ENCODE results near the gene SPAG17.

SPAG17 gene

DNA sequence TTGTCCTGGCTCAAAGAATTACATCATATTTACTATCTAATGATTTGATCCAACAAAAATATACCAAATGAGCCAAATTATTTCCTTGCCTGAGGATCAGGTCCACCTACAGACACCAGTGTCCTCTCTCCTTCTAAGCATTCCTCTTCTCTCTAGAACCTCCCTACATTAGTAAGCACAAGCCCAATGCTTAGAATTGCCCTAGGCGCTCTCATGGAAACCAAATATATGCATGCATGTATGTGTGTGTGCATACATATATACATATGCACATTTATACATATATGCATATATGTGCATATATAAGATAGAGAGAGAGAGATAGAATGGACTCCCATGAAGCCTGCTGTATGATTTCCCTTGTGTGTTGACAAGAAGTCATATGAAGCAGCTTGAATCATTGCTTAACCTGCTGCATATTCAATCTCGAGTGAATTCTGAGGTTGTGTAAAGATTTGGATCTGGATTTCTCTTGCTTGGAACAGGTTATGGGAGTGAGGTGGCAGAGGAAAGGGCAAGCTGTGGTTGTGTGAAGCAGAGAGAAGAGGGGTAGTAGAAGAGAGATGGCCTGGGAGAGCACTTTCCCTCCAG, 66.1 kb downstream of the SPAG17 start:
- Histone ChIP-seq H3K4me1 (ENCODE audit: insufficient read depth, low read length) (0 out of 2 replicates have a peak, but pooled peaks cover 2% of the 10 kb centered on the region), H3K27ac (ENCODE audit: low read depth, low read length) (no peak overlapping the region), H3K4me3 (ENCODE audit: low read length) (no peak overlapping the region), H3K9me3 (ENCODE audit: insufficient read depth, low read depth, low read length) (no peaks in the 10 kb centered on the region), H3K36me3 (ENCODE audit: insufficient read depth, low read length) (no peaks in the 10 kb centered on the region), H3K27me3 (ENCODE audit: insufficient read depth, low read length) (no peaks in the 10 kb centered on the region), H3K9ac (ENCODE audit: low read depth, low read length) (no peak overlapping the region)
- 82% methylated on average over 1 of the region's 2 CpGs for WGBS

DNA sequence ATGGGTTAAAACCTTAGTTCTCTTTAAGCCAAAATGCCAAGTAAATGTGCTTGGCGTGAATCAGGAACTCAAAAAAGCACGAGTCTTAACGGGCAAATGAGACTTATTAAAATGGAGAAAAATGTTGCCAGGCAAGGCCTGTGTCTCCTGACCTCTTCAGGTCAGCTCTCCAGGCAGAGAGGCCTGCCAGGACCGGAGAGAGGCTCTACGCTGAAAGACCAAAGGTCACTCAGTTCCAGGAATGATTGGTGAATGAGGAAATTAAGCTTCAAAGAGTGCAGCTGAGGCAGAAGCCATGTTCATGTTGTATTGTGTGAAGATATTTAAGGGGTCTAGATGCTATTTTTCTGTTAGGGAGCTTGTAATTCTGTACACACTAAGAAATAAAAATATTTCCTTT, 66.6 kb downstream of the SPAG17 start:
- no peak overlapping the region for H3K9ac ChIP-seq (ENCODE audit: low read depth, low read length)
- no peaks in the 10 kb centered on the region for H3K9me3 ChIP-seq (ENCODE audit: insufficient read depth, low read depth, low read length)
- no peak overlapping the region for H3K4me3 ChIP-seq (ENCODE audit: low read length)
- peaks cover 4% of the 10 kb centered on the region for H3K4me1 ChIP-seq (ENCODE audit: insufficient read depth, low read length)
- WGBS: 88% methylated on average over 5 of the region's 5 CpGs
- H3K36me3 ChIP-seq (ENCODE audit: insufficient read depth, low read length): no peaks in the 10 kb centered on the region
- H3K27me3 ChIP-seq (ENCODE audit: insufficient read depth, low read length): no peaks in the 10 kb centered on the region
- no peak overlapping the region for H3K27ac ChIP-seq (ENCODE audit: low read depth, low read length)

DNA sequence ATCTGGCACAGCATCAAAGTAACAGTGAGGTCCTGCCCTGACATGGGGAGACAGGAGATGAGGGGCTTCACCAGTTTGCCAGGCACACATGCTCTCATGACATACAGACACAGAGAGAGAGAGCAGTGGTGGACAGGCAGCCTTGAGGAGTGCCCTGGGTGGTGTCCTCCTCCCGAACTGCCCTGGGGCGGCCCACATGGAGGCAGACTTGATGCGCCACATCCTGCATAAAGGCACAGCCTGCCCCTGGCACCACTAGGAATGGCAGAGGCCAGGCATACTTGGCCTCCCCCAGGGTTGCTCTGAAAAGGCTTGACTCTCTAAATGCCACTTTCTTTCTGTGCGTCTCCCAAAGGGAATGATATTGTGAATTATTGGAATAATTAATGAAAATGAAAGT, 67.5 kb downstream of the SPAG17 start:
- Histone ChIP-seq H3K9ac (ENCODE audit: low read depth, low read length) (no peak overlapping the region), H3K27ac (ENCODE audit: low read depth, low read length) (no peak overlapping the region), H3K36me3 (ENCODE audit: insufficient read depth, low read length) (no peaks in the 10 kb centered on the region), H3K4me3 (ENCODE audit: low read length) (no peak overlapping the region), H3K4me1 (ENCODE audit: insufficient read depth, low read length) (peaks cover 8% of the 10 kb centered on the region), H3K27me3 (ENCODE audit: insufficient read depth, low read length) (no peaks in the 10 kb centered on the region), H3K9me3 (ENCODE audit: insufficient read depth, low read depth, low read length) (no peaks in the 10 kb centered on the region)
- WGBS: 92% methylated on average over 4 of the region's 4 CpGs

DNA sequence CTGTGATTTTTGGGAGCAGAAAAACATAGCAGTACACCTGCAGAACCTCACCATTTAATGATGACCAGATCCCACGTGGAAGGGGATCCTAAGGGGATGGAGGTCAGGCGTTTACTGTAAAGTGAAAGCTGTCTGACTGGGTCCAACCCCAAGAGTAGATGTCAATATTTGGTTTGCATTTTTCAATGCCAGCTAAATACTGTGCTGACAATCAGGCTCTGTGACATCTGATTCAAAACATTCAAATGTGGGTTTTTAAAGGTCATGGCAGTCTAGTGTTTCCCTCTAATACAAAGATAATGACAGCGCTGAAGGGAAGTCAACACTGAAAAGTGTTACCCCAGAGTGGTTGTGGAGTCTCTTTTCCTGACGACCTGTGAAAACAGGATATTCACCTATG, 68.1 kb downstream of the SPAG17 start:
- no peak overlapping the region for H3K9ac ChIP-seq (ENCODE audit: low read depth, low read length)
- H3K27me3 ChIP-seq (ENCODE audit: insufficient read depth, low read length): no peaks in the 10 kb centered on the region
- H3K36me3 ChIP-seq (ENCODE audit: insufficient read depth, low read length): no peaks in the 10 kb centered on the region
- no peak overlapping the region for H3K27ac ChIP-seq (ENCODE audit: low read depth, low read length)
- WGBS: 85% methylated on average over 4 of the region's 4 CpGs
- no peak overlapping the region for H3K4me3 ChIP-seq (ENCODE audit: low read length)
- H3K9me3 ChIP-seq (ENCODE audit: insufficient read depth, low read depth, low read length): no peaks in the 10 kb centered on the region
- H3K4me1 ChIP-seq (ENCODE audit: insufficient read depth, low read length): peaks cover 8% of the 10 kb centered on the region

DNA sequence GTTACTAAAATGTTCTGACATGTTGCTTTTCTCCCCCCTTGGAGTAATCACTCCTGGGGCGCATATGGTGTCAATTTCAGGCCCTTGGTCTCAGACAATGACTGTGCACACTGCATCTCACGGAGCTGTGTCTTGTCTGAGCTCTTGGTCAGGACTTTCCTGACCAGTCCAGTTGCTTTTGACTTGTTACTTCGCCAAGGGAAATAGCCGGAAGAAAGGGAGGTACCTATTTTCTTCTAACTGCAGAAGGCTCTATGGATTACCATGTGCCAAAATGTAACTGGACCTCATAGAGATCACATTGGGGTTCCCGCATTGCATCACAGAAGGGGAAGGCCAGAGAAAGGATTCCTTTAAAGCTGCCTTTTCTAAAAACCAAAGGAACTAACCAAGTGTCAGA, 68.6 kb downstream of the SPAG17 start:
- Histone ChIP-seq H3K9me3 (ENCODE audit: insufficient read depth, low read depth, low read length) (no peaks in the 10 kb centered on the region), H3K27me3 (ENCODE audit: insufficient read depth, low read length) (no peaks in the 10 kb centered on the region), H3K36me3 (ENCODE audit: insufficient read depth, low read length) (no peaks in the 10 kb centered on the region), H3K4me1 (ENCODE audit: insufficient read depth, low read length) (peaks cover 8% of the 10 kb centered on the region), H3K27ac (ENCODE audit: low read depth, low read length) (no peak overlapping the region), H3K4me3 (ENCODE audit: low read length) (no peak overlapping the region), H3K9ac (ENCODE audit: low read depth, low read length) (no peak overlapping the region)
- WGBS: 92% methylated on average over 5 of the region's 5 CpGs

DNA sequence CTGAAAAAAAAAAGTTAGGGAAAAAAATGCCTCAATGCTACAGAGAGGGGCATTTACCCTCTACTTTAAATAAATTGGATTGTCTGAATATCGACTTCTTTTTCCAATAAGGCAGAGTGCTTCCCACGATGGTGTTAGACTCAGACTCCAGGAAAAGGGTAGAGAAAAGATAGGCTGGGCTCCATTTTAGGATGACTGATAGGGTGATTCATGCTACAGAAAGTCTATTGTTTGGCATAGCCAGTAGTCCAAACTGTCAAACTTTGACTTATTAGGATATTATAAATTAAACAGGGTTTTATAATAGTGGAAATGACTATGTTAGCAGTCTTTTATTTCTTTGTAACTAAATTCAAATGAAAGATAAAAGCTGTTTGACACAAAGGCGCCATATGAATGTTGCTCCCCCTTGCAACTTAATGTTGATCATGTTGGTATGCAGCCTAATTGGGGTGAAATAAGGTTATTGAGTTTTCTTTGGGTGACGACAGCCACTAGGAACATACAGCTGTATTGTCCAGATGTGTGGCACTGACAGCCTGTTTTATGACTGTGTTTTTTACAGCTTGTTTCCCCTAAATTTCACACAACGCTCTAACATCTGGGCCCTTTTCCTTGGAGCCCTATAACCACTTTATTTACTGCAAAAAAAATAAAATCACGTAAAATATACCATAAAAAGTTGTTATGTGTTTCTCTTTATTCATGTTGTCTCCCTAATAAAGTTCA, 69.3 kb downstream of the SPAG17 start:
- no peaks in the 10 kb centered on the region for H3K27me3 ChIP-seq (ENCODE audit: insufficient read depth, low read length)
- H3K9ac ChIP-seq (ENCODE audit: low read depth, low read length): no peak overlapping the region
- H3K27ac ChIP-seq (ENCODE audit: low read depth, low read length): no peak overlapping the region
- no peaks in the 10 kb centered on the region for H3K36me3 ChIP-seq (ENCODE audit: insufficient read depth, low read length)
- no peaks in the 10 kb centered on the region for H3K9me3 ChIP-seq (ENCODE audit: insufficient read depth, low read depth, low read length)
- WGBS: 92% methylated on average over 5 of the region's 6 CpGs
- no peak overlapping the region for H3K4me3 ChIP-seq (ENCODE audit: low read length)
- H3K4me1 ChIP-seq (ENCODE audit: insufficient read depth, low read length): peaks cover 6% of the 10 kb centered on the region

DNA sequence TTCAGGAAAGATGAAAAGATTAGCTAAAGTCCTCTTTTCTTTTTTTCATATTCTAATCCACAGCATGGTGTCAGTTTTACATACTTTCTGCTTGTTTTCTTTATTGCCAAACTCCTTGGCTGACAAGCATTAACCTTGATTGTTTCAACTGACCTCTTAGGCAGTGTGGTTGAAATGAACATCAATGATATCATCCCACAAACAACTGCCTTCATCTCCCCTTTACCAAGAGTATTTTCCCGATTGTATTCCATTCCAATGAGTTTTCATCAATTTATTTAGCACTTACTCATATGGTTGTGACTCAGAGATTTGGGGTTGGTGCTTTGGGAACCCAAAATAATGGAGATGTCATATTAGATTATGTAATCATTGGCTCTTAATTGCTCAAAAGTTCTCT, 71.8 kb downstream of the SPAG17 start:
- Histone ChIP-seq H3K4me1 (ENCODE audit: insufficient read depth, low read length) (peaks cover 6% of the 10 kb centered on the region), H3K36me3 (ENCODE audit: insufficient read depth, low read length) (no peaks in the 10 kb centered on the region), H3K27me3 (ENCODE audit: insufficient read depth, low read length) (no peaks in the 10 kb centered on the region), H3K9me3 (ENCODE audit: insufficient read depth, low read depth, low read length) (no peaks in the 10 kb centered on the region), H3K9ac (ENCODE audit: low read depth, low read length) (no peak overlapping the region), H3K4me3 (ENCODE audit: low read length) (no peak overlapping the region), H3K27ac (ENCODE audit: low read depth, low read length) (no peak overlapping the region)
- WGBS: 50% methylated on average over 1 of the region's 1 CpG

DNA sequence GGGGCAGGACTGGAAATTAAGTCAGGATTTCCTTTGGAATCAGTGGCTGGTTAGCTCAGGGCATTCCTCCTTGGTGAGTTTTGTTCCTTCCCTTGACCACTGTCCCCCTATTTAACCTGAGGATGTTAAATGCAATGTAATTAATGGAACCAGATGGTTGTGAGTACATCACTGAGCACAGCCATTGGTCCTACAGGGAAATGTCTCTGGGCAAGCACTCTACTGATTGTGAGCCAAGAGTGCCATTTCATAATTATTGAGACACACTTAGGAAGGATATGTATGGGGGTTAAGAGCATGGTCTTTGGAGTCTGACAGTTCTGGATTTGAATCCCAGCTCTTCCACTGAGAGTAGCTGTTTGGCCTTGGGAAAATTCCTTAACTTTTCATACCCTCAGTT, 74.4 kb downstream of the SPAG17 start:
- Histone ChIP-seq H3K27ac (ENCODE audit: low read depth, low read length) (no peak overlapping the region), H3K27me3 (ENCODE audit: insufficient read depth, low read length) (no peaks in the 10 kb centered on the region), H3K4me1 (ENCODE audit: insufficient read depth, low read length) (peaks cover 6% of the 10 kb centered on the region), H3K9me3 (ENCODE audit: insufficient read depth, low read depth, low read length) (no peaks in the 10 kb centered on the region), H3K9ac (ENCODE audit: low read depth, low read length) (no peak overlapping the region), H3K4me3 (ENCODE audit: low read length) (no peak overlapping the region), H3K36me3 (ENCODE audit: insufficient read depth, low read length) (no peaks in the 10 kb centered on the region)

DNA sequence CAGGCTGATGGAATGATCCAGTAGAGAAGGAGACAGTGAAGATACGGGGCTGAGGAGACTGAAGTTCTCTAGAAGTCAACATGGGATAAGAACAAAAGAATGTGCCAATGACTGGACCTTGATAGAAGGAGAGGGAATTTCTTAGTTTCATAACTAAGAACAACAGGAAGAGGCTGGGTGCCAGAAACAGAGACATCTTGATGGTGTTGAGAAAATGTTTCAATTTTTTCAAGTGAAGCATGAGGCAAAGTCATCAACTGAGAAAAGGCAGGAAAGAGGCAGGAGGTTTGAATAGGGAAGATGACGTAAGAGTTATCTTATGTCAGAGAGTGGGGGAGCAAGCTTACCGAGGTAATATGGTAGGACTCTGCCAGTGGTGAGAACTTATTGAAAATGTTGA, 80.1 kb downstream of the SPAG17 start:
- Histone ChIP-seq H3K27ac (ENCODE audit: low read depth, low read length) (no peak overlapping the region), H3K4me3 (ENCODE audit: low read length) (no peak overlapping the region), H3K9ac (ENCODE audit: low read depth, low read length) (no peak overlapping the region), H3K9me3 (ENCODE audit: insufficient read depth, low read depth, low read length) (no peaks in the 10 kb centered on the region), H3K27me3 (ENCODE audit: insufficient read depth, low read length) (no peaks in the 10 kb centered on the region), H3K4me1 (ENCODE audit: insufficient read depth, low read length) (no peaks in the 10 kb centered on the region), H3K36me3 (ENCODE audit: insufficient read depth, low read length) (no peaks in the 10 kb centered on the region)
- 95% methylated on average over 3 of the region's 3 CpGs for WGBS

DNA sequence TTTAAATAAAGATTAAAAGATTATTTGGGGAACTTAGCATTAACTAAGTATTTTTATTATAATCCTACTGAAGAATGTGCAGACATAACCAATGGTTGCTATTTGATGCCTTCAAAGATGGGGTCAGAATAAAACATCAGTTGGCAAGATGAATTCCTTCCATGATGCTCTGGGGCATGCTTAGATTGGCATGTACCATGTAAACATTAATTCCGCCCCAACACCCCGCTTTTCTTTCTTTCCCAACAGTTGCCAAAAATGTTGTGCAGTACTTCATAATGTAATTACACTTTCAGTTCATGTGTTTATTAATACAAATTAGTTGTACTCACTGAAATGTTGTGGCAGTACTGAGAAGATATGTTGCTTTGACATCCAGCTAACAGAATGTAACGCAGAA, 82.6 kb downstream of the SPAG17 start:
- no peaks in the 10 kb centered on the region for H3K9me3 ChIP-seq (ENCODE audit: insufficient read depth, low read depth, low read length)
- H3K27ac ChIP-seq (ENCODE audit: low read depth, low read length): no peak overlapping the region
- WGBS: 100% methylated on average over 3 of the region's 3 CpGs
- no peaks in the 10 kb centered on the region for H3K4me1 ChIP-seq (ENCODE audit: insufficient read depth, low read length)
- H3K27me3 ChIP-seq (ENCODE audit: insufficient read depth, low read length): no peaks in the 10 kb centered on the region
- no peaks in the 10 kb centered on the region for H3K36me3 ChIP-seq (ENCODE audit: insufficient read depth, low read length)
- H3K4me3 ChIP-seq (ENCODE audit: low read length): no peak overlapping the region
- H3K9ac ChIP-seq (ENCODE audit: low read depth, low read length): no peak overlapping the region

DNA sequence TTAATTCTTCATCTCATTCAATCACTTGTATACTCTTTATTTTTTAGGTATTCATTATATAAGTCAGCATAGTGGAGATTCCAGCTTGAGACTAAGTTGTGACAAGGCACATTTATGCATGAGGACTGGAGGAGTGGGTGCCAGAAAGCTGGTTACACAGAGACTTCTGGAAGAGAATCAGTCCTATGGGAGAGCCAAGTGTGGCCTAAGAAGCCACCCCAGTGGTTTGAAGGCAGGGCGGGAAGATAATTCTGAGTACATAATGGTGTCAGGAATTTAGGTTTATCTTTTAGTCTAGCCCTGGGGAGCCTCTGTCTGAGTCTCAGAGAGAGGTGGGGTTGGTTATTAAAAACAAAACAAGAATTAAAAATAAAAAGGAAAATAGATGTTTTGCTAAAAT, 83.0 kb downstream of the SPAG17 start:
- H3K4me1 ChIP-seq (ENCODE audit: insufficient read depth, low read length): no peaks in the 10 kb centered on the region
- no peak overlapping the region for H3K9ac ChIP-seq (ENCODE audit: low read depth, low read length)
- no peak overlapping the region for H3K27ac ChIP-seq (ENCODE audit: low read depth, low read length)

DNA sequence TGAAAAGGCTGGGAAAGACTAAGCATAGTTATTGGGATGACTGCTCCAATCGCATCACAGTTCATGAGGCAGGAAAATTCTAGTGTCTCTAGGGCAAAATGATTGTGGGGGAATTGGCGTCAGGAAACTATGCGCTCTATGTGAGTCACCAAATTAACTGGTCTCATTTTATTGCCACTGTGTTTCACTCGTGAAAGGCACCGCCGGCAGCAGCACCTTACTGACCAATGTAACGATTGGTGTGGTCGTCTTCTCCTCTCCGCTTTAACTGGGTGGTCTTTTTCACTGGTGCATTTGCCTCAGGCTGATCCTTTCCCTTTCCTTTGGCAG, 83.5 kb downstream of the SPAG17 start:
- H3K27me3 ChIP-seq (ENCODE audit: insufficient read depth, low read length): no peaks in the 10 kb centered on the region
- H3K9me3 ChIP-seq (ENCODE audit: insufficient read depth, low read depth, low read length): no peaks in the 10 kb centered on the region
- no peak overlapping the region for H3K27ac ChIP-seq (ENCODE audit: low read depth, low read length)
- no peak overlapping the region for H3K9ac ChIP-seq (ENCODE audit: low read depth, low read length)
- WGBS: 90% methylated on average over 9 of the region's 9 CpGs
- no peaks in the 10 kb centered on the region for H3K4me1 ChIP-seq (ENCODE audit: insufficient read depth, low read length)
- no peaks in the 10 kb centered on the region for H3K36me3 ChIP-seq (ENCODE audit: insufficient read depth, low read length)
- H3K4me3 ChIP-seq (ENCODE audit: low read length): no peak overlapping the region

More for the DNA sequence above, 83.0 kb downstream of the SPAG17 start:
- no peaks in the 10 kb centered on the region for H3K27me3 ChIP-seq (ENCODE audit: insufficient read depth, low read length)
- H3K9me3 ChIP-seq (ENCODE audit: insufficient read depth, low read depth, low read length): no peaks in the 10 kb centered on the region
- H3K36me3 ChIP-seq (ENCODE audit: insufficient read depth, low read length): no peaks in the 10 kb centered on the region
- H3K4me3 ChIP-seq (ENCODE audit: low read length): no peak overlapping the region
- WGBS: 96% methylated on average over 1 of the region's 1 CpG

All from HUES64 (cell line).